Measurements from ENCODE around the gene TRMT61A. TPM values are rescaled to one million over a fixed set of nuclear protein-coding genes. Genes with fewer than 3 reads are reported as not detected.

Gene TRMT61A
- total RNA-seq, 2 experiments from 2014 or later, result 7.4 to 7.6 TPM

GRCh38 chr14:103533137-103533998 is 4.4 kb downstream of the TRMT61A start:
- H3K4me1 Mint-ChIP-seq (ENCODE audit: low read depth), result peaks cover 25% of the 10 kb centered on the region
- no peaks in the 10 kb centered on the region for H3K27me3 Mint-ChIP-seq
- H3K9me3 Mint-ChIP-seq, result no peaks in the 10 kb centered on the region
- intact Hi-C loops (cut with micrococcal nuclease), result no loop called here
- ChIA-PET CTCF (interaction anchor here (1.3 kb wide), 1 partner anchor 14 kb away, joined by 4 read pairs; no protein-coding TSS in a partner anchor), POLR2A (no interaction called here)
- peaks cover 4% of the 10 kb centered on the region for H3K36me3 Mint-ChIP-seq
- no peak for DNase-seq
- no peak overlapping the region for H3K4me3 Mint-ChIP-seq
- H3K27ac Mint-ChIP-seq, result no peak overlapping the region

DNA sequence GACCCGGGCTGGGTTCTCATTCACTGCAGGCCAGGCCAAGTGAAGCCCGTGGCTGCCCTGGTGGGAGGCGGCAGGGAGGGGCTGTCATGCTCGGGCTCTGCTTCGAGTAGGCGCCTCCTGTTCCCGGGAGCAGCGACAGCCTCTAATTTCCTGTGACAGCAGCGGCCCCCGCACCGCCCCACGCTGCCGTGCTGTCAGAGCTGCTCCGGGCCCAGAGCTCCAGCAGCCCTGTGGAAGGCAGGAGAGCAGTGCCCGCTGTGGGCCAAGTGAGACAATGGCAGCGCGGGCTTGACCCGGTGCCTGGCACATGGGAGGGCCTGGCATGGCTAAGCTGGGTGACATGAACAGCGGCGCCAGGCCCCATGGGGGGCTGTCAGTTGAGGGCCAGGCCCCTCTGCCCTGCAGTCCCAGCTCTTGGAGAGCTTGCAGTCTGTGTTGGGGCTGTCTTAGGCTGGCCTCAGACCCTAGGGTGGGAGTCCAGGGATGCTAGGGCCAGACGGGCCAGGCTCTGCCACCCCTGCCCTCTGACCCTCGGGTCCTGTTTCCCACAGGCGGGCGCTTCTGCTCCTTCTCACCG is 5.1 kb downstream of the TRMT61A start:
- DNase-seq, result no peak
- peaks cover 23% of the 10 kb centered on the region for H3K4me1 Mint-ChIP-seq (ENCODE audit: low read depth)
- H3K4me3 Mint-ChIP-seq, result no peak overlapping the region
- H3K36me3 Mint-ChIP-seq, result peaks cover 4% of the 10 kb centered on the region
- ChIA-PET CTCF (no interaction called here), POLR2A (no interaction called here)
- intact Hi-C loops (cut with micrococcal nuclease), result no loop called here
- no peaks in the 10 kb centered on the region for H3K9me3 Mint-ChIP-seq
- no peaks in the 10 kb centered on the region for H3K27me3 Mint-ChIP-seq
- H3K27ac Mint-ChIP-seq, result no peak overlapping the region

GRCh38 chr14:103534576-103535061 is 5.6 kb downstream of the TRMT61A start:
- intact Hi-C loops (cut with micrococcal nuclease), result no loop called here
- peaks cover 4% of the 10 kb centered on the region for H3K36me3 Mint-ChIP-seq
- H3K27ac Mint-ChIP-seq, result no peak overlapping the region

DNA sequence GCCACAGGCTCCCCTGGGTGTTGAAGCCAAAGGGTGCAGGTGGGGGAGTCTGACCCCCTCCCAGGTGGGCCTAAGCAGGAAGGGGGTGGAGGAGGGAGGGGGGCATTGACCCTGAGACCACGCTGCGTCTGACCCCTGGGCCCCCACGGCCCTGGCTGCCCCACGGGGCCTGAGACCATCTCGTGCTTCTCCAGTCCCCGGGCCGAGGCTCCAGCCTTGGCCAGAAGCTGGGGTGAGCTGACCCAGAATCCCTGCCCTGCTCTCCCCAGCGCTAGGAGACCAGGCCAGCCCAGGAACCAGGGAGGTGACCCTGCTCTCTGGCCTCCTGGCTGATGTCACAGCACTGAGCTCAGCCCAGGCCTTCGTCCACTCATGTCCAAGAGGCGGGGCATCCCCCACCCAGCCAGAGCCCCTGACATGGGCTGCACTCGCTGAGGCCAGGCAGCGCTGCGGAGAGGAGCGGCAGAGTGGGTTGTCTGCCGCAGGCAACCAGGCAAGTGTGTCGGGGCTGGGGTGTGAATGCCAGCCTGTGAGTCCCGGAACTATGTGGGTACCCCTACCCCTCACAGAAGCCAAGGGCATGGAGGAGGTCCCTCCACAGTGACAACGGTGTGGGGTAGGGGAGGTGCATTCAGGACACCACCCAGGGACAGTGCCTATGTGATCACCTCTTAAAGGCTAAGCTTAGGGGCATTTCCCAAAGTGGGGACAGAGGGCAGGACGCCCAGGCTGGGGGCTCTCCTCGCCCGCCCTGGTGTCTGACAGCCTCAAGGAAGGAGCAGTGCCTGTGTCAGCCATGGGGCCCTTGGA is 6.3 kb downstream of the TRMT61A start:
- Mint-ChIP-seq H3K27me3 (no peaks in the 10 kb centered on the region), H3K4me3 (no peak overlapping the region), H3K36me3 (peaks cover 4% of the 10 kb centered on the region), H3K9me3 (no peaks in the 10 kb centered on the region), H3K4me1 (ENCODE audit: low read depth) (peaks cover 14% of the 10 kb centered on the region), H3K27ac (no peak overlapping the region)
- ChIA-PET CTCF (no interaction called here), POLR2A (no interaction called here)
- DNase-seq, result no peak
- intact Hi-C loops (cut with micrococcal nuclease), result no loop called here

More at GRCh38 chr14:103534576-103535061, 5.6 kb downstream of the TRMT61A start:
- ChIA-PET CTCF (no interaction called here), POLR2A (no interaction called here)
- H3K27me3 Mint-ChIP-seq, result no peaks in the 10 kb centered on the region
- no peak for DNase-seq
- no peak overlapping the region for H3K4me3 Mint-ChIP-seq
- peaks cover 21% of the 10 kb centered on the region for H3K4me1 Mint-ChIP-seq (ENCODE audit: low read depth)
- no peaks in the 10 kb centered on the region for H3K9me3 Mint-ChIP-seq

DNA sequence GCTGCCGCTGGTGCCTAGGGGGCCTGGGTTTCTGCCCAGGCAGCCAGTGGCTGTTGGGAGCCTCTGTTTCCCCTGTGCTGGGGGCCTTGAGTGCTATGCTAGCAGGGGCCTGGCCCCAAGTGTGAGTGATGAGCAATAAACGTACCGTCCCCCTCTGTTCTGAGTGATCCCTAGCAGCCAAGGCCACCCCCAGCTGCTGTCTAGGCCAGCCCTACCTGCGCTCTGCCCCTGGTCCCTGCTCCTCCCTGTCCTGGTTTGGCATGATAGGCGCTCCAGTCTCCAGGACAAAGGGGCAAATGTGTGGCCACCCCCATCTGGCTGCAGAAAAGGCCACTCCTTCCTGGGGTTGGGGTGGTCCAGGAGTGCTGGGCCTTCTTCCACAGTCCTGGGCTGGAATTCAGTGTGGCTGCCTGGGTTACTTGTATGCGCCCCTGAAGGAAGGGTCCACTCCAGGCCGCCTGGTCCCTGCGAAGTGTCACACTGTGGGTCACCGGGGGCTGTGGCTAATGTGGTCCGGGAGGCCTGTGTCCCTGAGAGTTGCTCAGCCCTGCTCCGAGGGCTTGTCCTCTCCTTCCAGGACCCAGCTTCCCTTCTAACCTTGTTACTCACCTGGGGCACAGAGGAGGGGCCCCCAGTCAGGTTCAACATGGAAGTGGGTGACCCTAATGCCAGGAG is 7.0 kb downstream of the TRMT61A start:
- intact Hi-C loops (cut with micrococcal nuclease), result no loop called here
- H3K27me3 Mint-ChIP-seq, result no peaks in the 10 kb centered on the region
- H3K4me3 Mint-ChIP-seq, result no peak overlapping the region
- ChIA-PET POLR2A (no interaction called here), CTCF (interaction anchor here (1.0 kb wide), 1 partner anchor 37 kb away, joined by 5 read pairs; no protein-coding TSS in a partner anchor)
- H3K4me1 Mint-ChIP-seq (ENCODE audit: low read depth), result peaks cover 7% of the 10 kb centered on the region
- H3K9me3 Mint-ChIP-seq, result no peaks in the 10 kb centered on the region
- H3K36me3 Mint-ChIP-seq, result peaks cover 4% of the 10 kb centered on the region
- H3K27ac Mint-ChIP-seq, result no peak overlapping the region
- no peak for DNase-seq

- H3K9me3 Mint-ChIP-seq, result no peaks in the 10 kb centered on the region
- no peak overlapping the region for H3K27ac Mint-ChIP-seq
Observed at GRCh38 chr14:103536693-103537092, 7.7 kb downstream of the TRMT61A start.

DNA sequence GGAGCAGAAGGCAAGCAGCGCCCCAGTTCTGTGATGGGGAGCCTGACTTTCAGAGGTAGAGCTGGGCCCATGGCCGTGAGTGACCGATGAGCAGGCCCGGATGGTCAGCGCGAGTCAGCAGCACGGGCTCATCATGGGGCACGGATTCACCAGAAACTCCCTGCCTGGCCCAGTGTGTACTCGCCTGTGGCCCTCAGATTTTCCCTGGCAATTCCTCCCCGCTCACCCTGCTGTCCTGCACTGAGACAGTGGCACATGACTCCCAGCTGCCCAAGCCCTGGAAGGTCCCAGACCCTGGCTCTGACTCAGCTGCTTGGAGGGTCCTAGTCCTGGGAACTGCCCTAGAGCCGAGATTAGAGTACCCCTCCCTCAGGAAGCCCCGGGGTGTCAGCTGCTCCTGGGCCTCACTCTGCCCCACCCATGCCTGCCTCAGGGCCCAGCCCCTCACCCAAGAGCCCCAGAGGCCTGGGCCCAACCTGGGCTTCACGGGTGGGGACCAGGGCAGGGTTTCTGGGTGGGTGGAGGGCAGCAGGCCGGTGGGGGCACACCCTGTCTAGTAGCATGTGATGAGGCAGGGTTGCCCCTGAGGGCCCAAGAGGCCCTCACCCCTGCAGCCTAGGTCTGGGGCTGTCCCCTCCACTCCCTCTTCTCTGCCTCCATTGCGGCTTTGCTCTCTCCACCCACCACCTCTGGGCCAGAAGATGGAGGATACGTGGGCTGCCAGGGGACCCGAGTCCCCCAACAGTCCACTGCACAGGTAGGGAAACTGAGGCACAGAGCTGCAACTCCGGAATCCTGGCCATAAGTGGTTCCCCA is 8.4 kb downstream of the TRMT61A start:
- H3K4me1 Mint-ChIP-seq (ENCODE audit: low read depth), result no peaks in the 10 kb centered on the region
- no peak overlapping the region for H3K4me3 Mint-ChIP-seq
- POLR2A ChIA-PET, result no interaction called here
- intact Hi-C loops (cut with micrococcal nuclease), result no loop called here
- no peaks in the 10 kb centered on the region for H3K36me3 Mint-ChIP-seq
- H3K27me3 Mint-ChIP-seq, result no peaks in the 10 kb centered on the region
- no peaks in the 10 kb centered on the region for H3K9me3 Mint-ChIP-seq
- CTCF ChIA-PET, result interaction anchor here (1.0 to 1.2 kb wide), 3 partner anchors 9 to 38 kb away, joined by 4 to 5 read pairs (median 4); no protein-coding TSS in a partner anchor
- no peak for DNase-seq
- no peak overlapping the region for H3K27ac Mint-ChIP-seq

More at GRCh38 chr14:103536693-103537092, 7.7 kb downstream of the TRMT61A start:
- Mint-ChIP-seq H3K36me3 (no peaks in the 10 kb centered on the region), H3K27me3 (no peaks in the 10 kb centered on the region), H3K4me1 (ENCODE audit: low read depth) (peaks cover under 1% of the 10 kb centered on the region), H3K4me3 (no peak overlapping the region)
- POLR2A ChIA-PET, result no interaction called here
- intact Hi-C loops (cut with micrococcal nuclease), result no loop called here
- CTCF ChIA-PET, result interaction anchor here (1.0 kb wide), 2 partner anchors 10 to 38 kb away, joined by 4 to 5 read pairs; no protein-coding TSS in a partner anchor
- no peak for DNase-seq

DNA sequence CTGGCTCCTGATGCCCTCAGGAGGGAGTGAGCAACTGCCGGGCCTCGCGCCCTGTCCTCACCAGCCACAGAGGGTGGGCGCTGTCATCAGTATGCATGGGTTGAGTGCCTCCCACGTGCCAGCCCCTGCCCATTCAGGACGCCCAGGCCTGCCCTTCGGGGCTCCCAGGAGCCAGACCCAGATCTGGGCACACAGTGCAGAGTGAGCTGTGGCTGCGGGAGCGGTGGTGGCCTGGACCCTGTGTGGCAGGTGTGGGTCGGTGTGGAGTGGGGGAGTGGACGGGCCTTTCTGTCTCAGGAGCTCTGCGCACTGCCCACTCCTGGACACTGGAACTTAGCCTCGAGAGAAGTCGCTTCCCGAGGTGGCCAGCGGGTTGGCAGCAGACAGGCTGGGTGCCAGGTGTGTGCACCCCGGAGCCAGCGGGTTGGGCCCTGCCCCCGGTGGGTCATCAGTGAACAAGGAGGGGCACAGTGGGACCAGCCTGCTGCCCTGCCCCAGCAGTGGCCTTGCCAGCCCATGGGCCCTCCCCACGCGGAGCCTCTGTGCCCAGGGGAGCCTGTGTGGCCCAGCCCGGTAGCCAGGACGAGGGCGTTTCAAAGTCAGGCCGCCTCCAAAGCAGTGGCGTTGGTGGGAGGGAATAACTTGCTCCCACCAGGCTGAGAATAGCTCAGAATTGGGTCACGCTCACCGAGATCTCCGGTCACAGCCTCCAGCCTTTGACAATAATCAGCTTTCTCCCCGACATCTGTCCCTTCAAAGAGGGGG is 9.5 kb downstream of the TRMT61A start:
- H3K4me1 Mint-ChIP-seq (ENCODE audit: low read depth), result no peaks in the 10 kb centered on the region
- no peak for DNase-seq
- POLR2A ChIA-PET, result interaction anchor here (1.0 kb wide), 2 partner anchors 11 to 21 kb away, joined by 3 read pairs; no protein-coding TSS in a partner anchor
- H3K27me3 Mint-ChIP-seq, result no peaks in the 10 kb centered on the region
- CTCF ChIA-PET, result interaction anchor here (1.2 kb wide), 1 partner anchor 19 kb away, joined by 4 read pairs; no protein-coding TSS in a partner anchor
- H3K36me3 Mint-ChIP-seq, result no peaks in the 10 kb centered on the region
- no peak overlapping the region for H3K27ac Mint-ChIP-seq
- H3K4me3 Mint-ChIP-seq, result no peak overlapping the region
- H3K9me3 Mint-ChIP-seq, result no peaks in the 10 kb centered on the region
- intact Hi-C loops (cut with micrococcal nuclease), result no loop called here

DNA sequence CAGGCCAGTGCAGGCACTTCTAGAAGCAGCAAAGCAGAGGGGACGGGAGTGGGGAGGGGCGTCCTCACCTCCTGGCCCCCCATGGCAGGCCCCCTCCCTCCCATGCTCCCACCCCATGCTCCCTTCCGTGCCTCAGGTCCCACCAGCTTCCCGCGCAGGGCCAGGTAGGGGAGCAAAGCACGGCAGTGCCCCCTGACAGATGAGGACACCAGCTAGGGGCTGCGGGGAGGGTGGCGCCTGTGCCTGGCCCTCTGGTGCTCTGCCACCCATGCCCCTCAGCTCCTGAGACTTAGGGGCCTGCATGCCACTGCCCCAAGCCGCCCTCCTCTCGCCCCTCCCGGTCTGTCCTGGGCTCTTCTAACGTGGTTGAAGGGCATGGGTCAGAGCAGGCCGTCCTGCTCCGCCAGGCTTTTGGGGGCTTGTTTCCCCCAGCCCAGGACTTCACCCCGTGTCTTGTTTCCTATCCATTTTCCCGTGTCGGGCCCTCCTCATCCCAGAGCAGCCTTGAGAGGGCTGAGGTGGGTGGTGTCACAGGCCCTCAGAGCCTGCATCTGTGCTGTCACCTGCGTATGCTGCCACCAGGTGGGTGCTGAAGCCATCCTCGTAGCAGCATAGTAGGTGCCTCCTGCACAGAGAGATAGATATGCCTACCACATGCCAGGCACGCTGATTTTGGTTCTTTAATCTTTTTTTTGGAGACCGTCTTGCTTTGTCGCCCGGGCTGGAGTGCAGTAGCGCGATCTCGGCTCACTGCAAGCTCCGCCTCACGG is 10.2 kb downstream of the TRMT61A start:
- no peaks in the 10 kb centered on the region for H3K36me3 Mint-ChIP-seq
- DNase-seq, result no peak
- intact Hi-C loops (cut with micrococcal nuclease), result no loop called here
- H3K4me3 Mint-ChIP-seq, result no peak overlapping the region
- no peaks in the 10 kb centered on the region for H3K27me3 Mint-ChIP-seq
- ChIA-PET CTCF (no interaction called here), POLR2A (interaction anchor here (1.0 kb wide), 2 partner anchors 12 to 20 kb away, joined by 3 read pairs; no protein-coding TSS in a partner anchor)
- no peaks in the 10 kb centered on the region for H3K4me1 Mint-ChIP-seq (ENCODE audit: low read depth)
- H3K27ac Mint-ChIP-seq, result no peak overlapping the region
- H3K9me3 Mint-ChIP-seq, result no peaks in the 10 kb centered on the region
